ENCODE measurements around the gene NCOA3. TPM values are rescaled to one million over a fixed set of nuclear protein-coding genes. Genes with fewer than 3 reads are reported as not detected.
A peak's percentile ranks its signal among the peaks of the same experiment; 100 is the strongest.

NCOA3 gene
- total and polyA plus RNA-seq, 10 of the 15 experiments (the other 5 are each of a cell fraction or from before 2014, with no cell fraction given): 16.9 to 96.2 (median 73.6) TPM

DNA sequence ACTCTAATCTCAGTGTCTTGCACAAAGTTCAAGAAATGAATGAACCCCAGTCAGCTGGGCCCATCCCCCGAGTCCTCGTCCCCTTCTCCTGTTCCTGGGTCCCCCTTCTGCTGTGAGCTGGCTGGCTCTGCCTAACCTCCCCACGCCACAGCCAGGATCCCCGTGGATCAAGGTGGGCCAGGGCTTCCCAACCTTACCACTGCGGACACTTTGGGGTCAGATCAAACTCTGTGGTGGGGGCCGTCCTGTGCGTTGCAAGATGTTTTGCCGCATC lies 167.4 kb downstream of the NCOA3 start (continued):
- TF ChIP-seq, protein P1, sequence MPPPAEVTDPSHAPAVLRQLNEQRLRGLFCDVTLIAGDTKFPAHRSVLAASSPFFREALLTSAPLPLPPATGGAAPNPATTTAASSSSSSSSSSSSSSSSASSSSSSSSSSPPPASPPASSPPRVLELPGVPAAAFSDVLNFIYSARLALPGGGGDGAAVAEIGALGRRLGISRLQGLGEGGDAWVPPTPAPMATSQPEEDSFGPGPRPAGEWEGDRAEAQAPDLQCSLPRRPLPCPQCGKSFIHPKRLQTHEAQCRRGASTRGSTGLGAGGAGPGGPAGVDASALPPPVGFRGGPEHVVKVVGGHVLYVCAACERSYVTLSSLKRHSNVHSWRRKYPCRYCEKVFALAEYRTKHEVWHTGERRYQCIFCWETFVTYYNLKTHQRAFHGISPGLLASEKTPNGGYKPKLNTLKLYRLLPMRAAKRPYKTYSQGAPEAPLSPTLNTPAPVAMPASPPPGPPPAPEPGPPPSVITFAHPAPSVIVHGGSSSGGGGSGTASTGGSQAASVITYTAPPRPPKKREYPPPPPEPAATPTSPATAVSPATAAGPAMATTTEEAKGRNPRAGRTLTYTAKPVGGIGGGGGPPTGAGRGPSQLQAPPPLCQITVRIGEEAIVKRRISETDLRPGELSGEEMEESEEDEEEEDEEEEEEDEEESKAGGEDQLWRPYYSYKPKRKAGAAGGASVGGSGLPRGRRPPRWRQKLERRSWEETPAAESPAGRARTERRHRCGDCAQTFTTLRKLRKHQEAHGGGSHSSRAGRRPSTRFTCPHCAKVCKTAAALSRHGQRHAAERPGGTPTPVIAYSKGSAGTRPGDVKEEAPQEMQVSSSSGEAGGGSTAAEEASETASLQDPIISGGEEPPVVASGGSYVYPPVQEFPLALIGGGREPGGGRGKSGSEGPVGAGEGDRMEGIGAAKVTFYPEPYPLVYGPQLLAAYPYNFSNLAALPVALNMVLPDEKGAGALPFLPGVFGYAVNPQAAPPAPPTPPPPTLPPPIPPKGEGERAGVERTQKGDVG (CRISPR knock-in tag; IDR thresholded peaks at IDR 0.05): no peak
- TF ChIP-seq, protein P2, sequence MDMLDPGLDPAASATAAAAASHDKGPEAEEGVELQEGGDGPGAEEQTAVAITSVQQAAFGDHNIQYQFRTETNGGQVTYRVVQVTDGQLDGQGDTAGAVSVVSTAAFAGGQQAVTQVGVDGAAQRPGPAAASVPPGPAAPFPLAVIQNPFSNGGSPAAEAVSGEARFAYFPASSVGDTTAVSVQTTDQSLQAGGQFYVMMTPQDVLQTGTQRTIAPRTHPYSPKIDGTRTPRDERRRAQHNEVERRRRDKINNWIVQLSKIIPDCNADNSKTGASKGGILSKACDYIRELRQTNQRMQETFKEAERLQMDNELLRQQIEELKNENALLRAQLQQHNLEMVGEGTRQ (IDR thresholded peaks at IDR 0.05; ENCODE audit: borderline replicate concordance, low read depth, low read length): no peak

DNA sequence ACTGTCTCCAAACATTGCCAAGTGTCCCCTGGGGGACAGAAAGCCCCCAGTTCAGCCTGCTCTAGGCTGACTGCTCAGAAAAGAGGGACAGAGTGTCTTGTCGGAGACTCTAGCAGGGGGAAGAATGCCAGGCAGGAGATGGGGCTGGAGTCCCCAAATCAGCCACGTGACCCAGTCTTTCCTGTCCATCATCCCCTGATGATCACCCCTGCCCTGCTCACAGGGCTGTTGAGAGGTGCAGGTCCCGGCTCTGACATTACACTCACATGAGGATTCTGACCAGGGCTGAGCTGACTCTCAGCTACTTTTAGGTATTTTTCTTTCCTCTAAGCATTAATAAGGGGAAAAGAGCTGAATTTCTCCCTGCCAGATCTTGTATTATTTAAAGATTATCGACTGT lies 167.8 kb downstream of the NCOA3 start:
- BruUV-seq (replicated peaks): no TSS peak
- H3K79me2 ChIP-seq (ENCODE audit: control insufficient read depth, insufficient read depth, low read length): no peaks in the 10 kb centered on the region
- H3K4me3 ChIP-seq: no peak overlapping the region
- H3K27me3 ChIP-seq (replicated peaks in 1 of 2; ENCODE audit: control insufficient read depth in 2 of 2, insufficient read depth in 2 of 2, low read length in 1 of 2): no peaks in the 10 kb centered on the region; a peak in 1 of 4 replicates
- H3K4me1 ChIP-seq (ENCODE audit: control insufficient read depth, insufficient read depth, low read length): no peaks in the 10 kb centered on the region
- WGBS (ENCODE audit: insufficient coverage, insufficient replicate concordance, low lambda C conversion rate, missing lambda C conversion rate): 19% methylated on average over 4 of the region's 4 CpGs
- H3K9ac ChIP-seq (ENCODE audit: control insufficient read depth, insufficient read depth, low read length): no peak overlapping the region
- no peak overlapping the region for H2AFZ ChIP-seq (ENCODE audit: control insufficient read depth, low read depth, low read length)
- ChIA-PET RAD21 (ENCODE audit: unreplicated experiment) (no interaction called here), SMC1A (ENCODE audit: uncharacterized antibody, unreplicated experiment) (no interaction called here), CTCF (interaction anchor here (0.6 to 1.1 kb wide), 2 partner anchors 11 to 139 kb away, joined by 3 read pairs; no protein-coding TSS in a partner anchor), POLR2A (no interaction called here)
- no peaks in the 10 kb centered on the region for H3K9me3 ChIP-seq (replicated peaks; ENCODE audit: control insufficient read depth, insufficient read depth, low read length)
- FAIRE-seq (no peak), DNase-seq (ENCODE audit: low read depth, low spot score) (no peak), ATAC-seq (no peak)
- in situ Hi-C loops (cut with MboI): no loop called here
- H3K36me3 ChIP-seq (ENCODE audit: control insufficient read depth in 2 of 2, insufficient read depth in 2 of 2, low read length in 1 of 2): no peaks in the 10 kb centered on the region; a peak in 1 of 4 replicates
- H3K27ac ChIP-seq (ENCODE audit: control insufficient read depth, insufficient read depth): no peak overlapping the region
- H3K4me2 ChIP-seq (ENCODE audit: control insufficient read depth, insufficient read depth): no peak overlapping the region
- no peaks in the 10 kb centered on the region for H4K20me1 ChIP-seq (ENCODE audit: control insufficient read depth, insufficient read depth)
- intact Hi-C loops (cut with micrococcal nuclease; ENCODE audit: unreplicated experiment): no loop called here
- TF ChIP-seq BMI1 (IDR thresholded peaks at IDR 0.05; ENCODE audit: borderline replicate concordance) (no peak), POLR2AphosphoS5 (IDR thresholded peaks at IDR 0.05; ENCODE audit: low read length) (peak; percentile 39; the same call in 1 of the 2 replicates), SIN3A (IDR thresholded peaks at IDR 0.05; ENCODE audit: low read depth, low read length) (no peak), IKZF1 (conservative IDR thresholded peaks at IDR 0.05) (no peak)
- TF ChIP-seq, protein P3, sequence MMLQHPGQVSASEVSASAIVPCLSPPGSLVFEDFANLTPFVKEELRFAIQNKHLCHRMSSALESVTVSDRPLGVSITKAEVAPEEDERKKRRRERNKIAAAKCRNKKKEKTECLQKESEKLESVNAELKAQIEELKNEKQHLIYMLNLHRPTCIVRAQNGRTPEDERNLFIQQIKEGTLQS (IDR thresholded peaks at IDR 0.05; ENCODE audit: borderline replicate concordance, extremely low read depth, low read depth, low read length): no peak
- TF ChIP-seq, protein P4, sequence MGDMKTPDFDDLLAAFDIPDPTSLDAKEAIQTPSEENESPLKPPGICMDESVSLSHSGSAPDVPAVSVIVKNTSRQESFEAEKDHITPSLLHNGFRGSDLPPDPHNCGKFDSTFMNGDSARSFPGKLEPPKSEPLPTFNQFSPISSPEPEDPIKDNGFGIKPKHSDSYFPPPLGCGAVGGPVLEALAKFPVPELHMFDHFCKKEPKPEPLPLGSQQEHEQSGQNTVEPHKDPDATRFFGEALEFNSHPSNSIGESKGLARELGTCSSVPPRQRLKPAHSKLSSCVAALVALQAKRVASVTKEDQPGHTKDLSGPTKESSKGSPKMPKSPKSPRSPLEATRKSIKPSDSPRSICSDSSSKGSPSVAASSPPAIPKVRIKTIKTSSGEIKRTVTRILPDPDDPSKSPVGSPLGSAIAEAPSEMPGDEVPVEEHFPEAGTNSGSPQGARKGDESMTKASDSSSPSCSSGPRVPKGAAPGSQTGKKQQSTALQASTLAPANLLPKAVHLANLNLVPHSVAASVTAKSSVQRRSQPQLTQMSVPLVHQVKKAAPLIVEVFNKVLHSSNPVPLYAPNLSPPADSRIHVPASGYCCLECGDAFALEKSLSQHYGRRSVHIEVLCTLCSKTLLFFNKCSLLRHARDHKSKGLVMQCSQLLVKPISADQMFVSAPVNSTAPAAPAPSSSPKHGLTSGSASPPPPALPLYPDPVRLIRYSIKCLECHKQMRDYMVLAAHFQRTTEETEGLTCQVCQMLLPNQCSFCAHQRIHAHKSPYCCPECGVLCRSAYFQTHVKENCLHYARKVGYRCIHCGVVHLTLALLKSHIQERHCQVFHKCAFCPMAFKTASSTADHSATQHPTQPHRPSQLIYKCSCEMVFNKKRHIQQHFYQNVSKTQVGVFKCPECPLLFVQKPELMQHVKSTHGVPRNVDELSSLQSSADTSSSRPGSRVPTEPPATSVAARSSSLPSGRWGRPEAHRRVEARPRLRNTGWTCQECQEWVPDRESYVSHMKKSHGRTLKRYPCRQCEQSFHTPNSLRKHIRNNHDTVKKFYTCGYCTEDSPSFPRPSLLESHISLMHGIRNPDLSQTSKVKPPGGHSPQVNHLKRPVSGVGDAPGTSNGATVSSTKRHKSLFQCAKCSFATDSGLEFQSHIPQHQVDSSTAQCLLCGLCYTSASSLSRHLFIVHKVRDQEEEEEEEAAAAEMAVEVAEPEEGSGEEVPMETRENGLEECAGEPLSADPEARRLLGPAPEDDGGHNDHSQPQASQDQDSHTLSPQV (IDR thresholded peaks at IDR 0.05): no peak
- TF ChIP-seq, protein P5, sequence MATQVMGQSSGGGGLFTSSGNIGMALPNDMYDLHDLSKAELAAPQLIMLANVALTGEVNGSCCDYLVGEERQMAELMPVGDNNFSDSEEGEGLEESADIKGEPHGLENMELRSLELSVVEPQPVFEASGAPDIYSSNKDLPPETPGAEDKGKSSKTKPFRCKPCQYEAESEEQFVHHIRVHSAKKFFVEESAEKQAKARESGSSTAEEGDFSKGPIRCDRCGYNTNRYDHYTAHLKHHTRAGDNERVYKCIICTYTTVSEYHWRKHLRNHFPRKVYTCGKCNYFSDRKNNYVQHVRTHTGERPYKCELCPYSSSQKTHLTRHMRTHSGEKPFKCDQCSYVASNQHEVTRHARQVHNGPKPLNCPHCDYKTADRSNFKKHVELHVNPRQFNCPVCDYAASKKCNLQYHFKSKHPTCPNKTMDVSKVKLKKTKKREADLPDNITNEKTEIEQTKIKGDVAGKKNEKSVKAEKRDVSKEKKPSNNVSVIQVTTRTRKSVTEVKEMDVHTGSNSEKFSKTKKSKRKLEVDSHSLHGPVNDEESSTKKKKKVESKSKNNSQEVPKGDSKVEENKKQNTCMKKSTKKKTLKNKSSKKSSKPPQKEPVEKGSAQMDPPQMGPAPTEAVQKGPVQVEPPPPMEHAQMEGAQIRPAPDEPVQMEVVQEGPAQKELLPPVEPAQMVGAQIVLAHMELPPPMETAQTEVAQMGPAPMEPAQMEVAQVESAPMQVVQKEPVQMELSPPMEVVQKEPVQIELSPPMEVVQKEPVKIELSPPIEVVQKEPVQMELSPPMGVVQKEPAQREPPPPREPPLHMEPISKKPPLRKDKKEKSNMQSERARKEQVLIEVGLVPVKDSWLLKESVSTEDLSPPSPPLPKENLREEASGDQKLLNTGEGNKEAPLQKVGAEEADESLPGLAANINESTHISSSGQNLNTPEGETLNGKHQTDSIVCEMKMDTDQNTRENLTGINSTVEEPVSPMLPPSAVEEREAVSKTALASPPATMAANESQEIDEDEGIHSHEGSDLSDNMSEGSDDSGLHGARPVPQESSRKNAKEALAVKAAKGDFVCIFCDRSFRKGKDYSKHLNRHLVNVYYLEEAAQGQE (IDR thresholded peaks at IDR 0.05; ENCODE audit: low read depth, low read length): no peak

All from GM12878 (cell line).